COLO668 (cell line): ENCODE measurements around the gene KCTD21.

Experiments
- DNase-seq: peaks from one replicate; lab custom pipeline; 2025; ENCODE audit not compliant: unreplicated experiment; lab: John Stamatoyannopoulos, UW

The KCTD21 gene

GRCh38 chr11:78219493-78220217, 31.2 kb upstream of the KCTD21 start:
- DNase-seq: no peak

GRCh38 chr11:78218707-78219492, 30.5 kb upstream of the KCTD21 start:
- no peak for DNase-seq

GRCh38 chr11:78217650-78218541, 29.5 kb upstream of the KCTD21 start:
- no peak for DNase-seq

GRCh38 chr11:78216571-78217287, 28.3 kb upstream of the KCTD21 start:
- DNase-seq: no peak

- DNase-seq: no peak
These were observed 27.6 kb upstream of the KCTD21 start for GRCh38 chr11:78216021-78216420.

GRCh38 chr11:78214331-78215194, 26.1 kb upstream of the KCTD21 start:
- no peak for DNase-seq

GRCh38 chr11:78213526-78214330, 25.3 kb upstream of the KCTD21 start:
- no peak for DNase-seq

GRCh38 chr11:78212586-78213371, 24.4 kb upstream of the KCTD21 start:
- DNase-seq: no peak

GRCh38 chr11:78211565-78211964, 23.1 kb upstream of the KCTD21 start:
- DNase-seq: no peak

- no peak for DNase-seq
These were observed 21.7 kb upstream of the KCTD21 start for GRCh38 chr11:78210000-78210608.

- DNase-seq: no peak
These were observed 21.1 kb upstream of the KCTD21 start for GRCh38 chr11:78209478-78209877.

GRCh38 chr11:78208257-78209165, 20.1 kb upstream of the KCTD21 start:
- DNase-seq: no peak

- no peak for DNase-seq
These were observed 19.3 kb upstream of the KCTD21 start for GRCh38 chr11:78207532-78208256.

GRCh38 chr11:78205691-78206090, 17.3 kb upstream of the KCTD21 start:
- DNase-seq: no peak

GRCh38 chr11:78205256-78205655, 16.8 kb upstream of the KCTD21 start:
- no peak for DNase-seq

GRCh38 chr11:78203184-78203583, 14.8 kb upstream of the KCTD21 start:
- no peak for DNase-seq
